Activated T-cell treated with anti-CD3 and anti-CD28 coated beads for 4 hours (primary cell): ENCODE results near the gene DCAF12L2.
"Not testable (repeated sequence)": the region's sequence is repeated elsewhere in the genome, so short reads cannot be mapped to it uniquely, and the experiment has no call there.

Experiments used
- DNase-seq: peaks from one replicate; pipeline ENCODE4 v3.0.0-alpha.2; 2020

The DCAF12L2 gene

GRCh38 chrX:126165721-126166461, at the start of gene DCAF12L2:
Gene DCAF12L2 (minus strand): TSS chrX:126166289. CDS start chrX:126165924, 365 bp downstream.
- DNase-seq = no peak

DNA sequence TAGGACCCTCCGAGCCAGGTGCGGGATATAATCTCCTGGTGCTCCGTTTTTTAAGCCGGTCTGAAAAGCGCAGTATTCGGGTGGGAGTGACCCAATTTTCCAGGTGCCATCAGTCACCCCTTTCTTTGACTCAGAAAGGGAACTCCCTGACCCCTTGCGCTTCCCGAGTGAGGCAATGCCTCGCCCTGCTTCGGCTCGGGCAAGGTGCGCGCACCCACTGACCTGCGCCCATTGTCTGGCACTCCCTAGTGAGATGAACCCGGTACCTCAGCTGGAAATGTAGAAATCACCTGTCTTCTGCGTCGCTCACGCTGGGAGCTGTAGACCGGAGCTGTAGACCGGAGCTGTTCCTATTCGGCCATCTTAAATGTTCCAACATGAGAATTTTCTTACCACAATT, 24.8 kb upstream of the DCAF12L2 start:
- DNase-seq = not testable (repeated sequence)

- no peak for DNase-seq
These were observed 11.2 kb upstream of the DCAF12L2 start for GRCh38 chrX:126177133-126177840.

GRCh38 chrX:126170720-126171119, 4.6 kb upstream of the DCAF12L2 start:
- no peak for DNase-seq

GRCh38 chrX:126167560-126167959, 1.5 kb upstream of the DCAF12L2 start:
- no peak for DNase-seq

- DNase-seq = no peak
These were observed 728 bp downstream of the DCAF12L2 start for GRCh38 chrX:126165401-126165720.

- no peak for DNase-seq
These were observed 1.2 kb downstream of the DCAF12L2 start for GRCh38 chrX:126164689-126165400.

DNA sequence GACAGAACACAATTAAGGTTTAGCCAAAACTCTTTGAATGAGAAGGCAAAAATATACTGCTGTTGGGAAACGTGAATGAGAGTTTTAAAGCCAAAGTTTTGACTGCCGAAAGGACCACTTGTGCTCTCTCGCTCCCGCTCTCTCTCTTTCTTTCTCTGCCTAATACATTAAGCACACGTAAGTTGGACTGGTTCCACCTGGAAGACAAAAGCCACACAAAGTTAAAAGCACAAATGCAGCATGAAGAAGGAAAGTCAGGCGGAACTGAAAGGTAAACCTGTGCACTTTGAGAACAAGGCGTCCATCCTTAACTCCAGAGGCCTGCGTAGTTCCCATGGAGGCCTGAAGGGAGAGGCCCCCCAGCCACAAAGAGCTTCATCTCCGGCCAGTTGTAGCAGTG, 1.9 kb downstream of the DCAF12L2 start:
- no peak for DNase-seq

DNA sequence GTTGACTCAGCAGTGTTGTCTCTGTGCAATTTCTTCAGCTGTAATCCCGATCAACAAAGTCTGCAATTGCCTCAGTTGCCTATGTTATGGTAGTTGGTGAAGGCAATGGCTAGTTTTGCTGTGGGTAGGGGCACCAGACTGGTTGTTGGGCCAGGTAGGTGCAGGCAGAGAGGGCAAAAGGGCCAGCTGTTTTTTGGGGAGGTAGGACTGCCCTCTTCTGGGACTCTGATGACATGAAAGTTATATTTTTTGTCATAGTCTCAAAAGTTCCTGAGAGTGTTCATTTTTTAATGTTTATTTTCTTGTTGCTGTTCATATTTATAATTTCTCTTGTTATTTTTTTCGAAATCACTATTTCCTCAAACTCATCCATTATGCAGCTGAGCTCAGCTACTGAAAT, 25.1 kb downstream of the DCAF12L2 start:
- DNase-seq = no peak

DNA sequence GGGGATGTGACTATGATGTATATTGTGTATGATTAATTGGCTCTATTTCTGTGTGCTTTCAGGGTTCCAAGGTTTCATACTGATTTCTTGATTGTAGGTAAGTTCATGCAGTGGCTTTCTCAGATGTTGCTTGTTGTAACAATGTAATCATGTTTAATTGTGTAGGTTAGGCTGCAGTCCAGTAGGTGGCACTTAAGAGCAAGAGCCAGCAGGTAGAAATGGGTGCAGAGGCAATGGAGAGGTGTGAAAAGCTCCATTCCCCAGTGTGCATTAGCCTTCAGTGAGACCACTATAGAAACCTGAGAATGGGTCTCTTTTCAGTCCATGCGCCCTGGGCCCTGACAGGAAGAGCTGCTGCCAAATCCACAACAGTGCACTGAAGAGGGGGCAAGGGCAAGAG, 28.2 kb downstream of the DCAF12L2 start:
- no peak for DNase-seq

GRCh38 chrX:126124721-126125120, 41.4 kb downstream of the DCAF12L2 start:
- DNase-seq = no peak
